KMS-11 (cell line): ENCODE results near the gene SPIRE2.
A peak's percentile ranks its signal among the peaks of the same experiment; 100 is the strongest.
"Not testable (repeated sequence)": the region's sequence is repeated elsewhere in the genome, so short reads cannot be mapped to it uniquely, and the experiment has no call there.

Experiments
- H2AFZ ChIP-seq: fragments of 200-600 bp; sonication (generic); 2 replicates; pipeline ENCODE4 v1.6.1; 2016; ENCODE audit warnings: antibody characterized with exemption, mixed run types, low read depth
- H3K27ac ChIP-seq: fragments of 200-600 bp; sonication (generic); 2 replicates; pipeline ENCODE4 v1.6.1; 2016; ENCODE audit warnings: mild to moderate bottlenecking, mixed run types
- H3K27me3 ChIP-seq: fragments of 200-600 bp; sonication (generic); 2 replicates; pipeline ENCODE4 v1.6.1; 2017; ENCODE audit warnings: mild to moderate bottlenecking, low read depth, mixed run types, moderate library complexity; ENCODE audit not compliant: insufficient read depth
- H3K36me3 ChIP-seq: fragments of 200-600 bp; sonication (generic); 2 replicates; pipeline ENCODE4 v1.6.1; 2017; ENCODE audit warnings: mild to moderate bottlenecking, mixed run types; ENCODE audit not compliant: insufficient read depth
- H3K4me1 ChIP-seq: fragments of 200-600 bp; sonication (generic); 2 replicates; pipeline ENCODE4 v1.6.1; 2016; ENCODE audit warnings: mild to moderate bottlenecking, low read depth, mixed run types; ENCODE audit not compliant: poor library complexity, severe bottlenecking
- H3K4me2 ChIP-seq: fragments of 200-600 bp; sonication (generic); 2 replicates; pipeline ENCODE4 v1.7.0; 2016; ENCODE audit warnings: mild to moderate bottlenecking, mixed run types
- H3K4me3 ChIP-seq: fragments of 200-600 bp; sonication (generic); IDR thresholded peaks from 2 replicates; pipeline ENCODE4 v1.6.1; 2017; ENCODE audit warnings: low read depth, low read length, mixed read lengths; ENCODE audit not compliant: insufficient read depth
- H3K79me2 ChIP-seq: fragments of 200-600 bp; sonication (generic); 2 replicates; pipeline ENCODE4 v1.6.1; 2016; ENCODE audit warnings: low read depth, mixed run types; ENCODE audit not compliant: insufficient read depth
- H3K9ac ChIP-seq: fragments of 200-600 bp; sonication (generic); 2 replicates; pipeline ENCODE4 v1.6.1; 2016; ENCODE audit warnings: mild to moderate bottlenecking, mixed run types
- H4K20me1 ChIP-seq: fragments of 200-600 bp; sonication (generic); 2 replicates; pipeline ENCODE4 v1.6.1; 2016; ENCODE audit warnings: mild to moderate bottlenecking, mixed run types; ENCODE audit not compliant: insufficient read depth
- CTCF ChIP-seq: fragments of 200-600 bp; sonication (generic); conservative IDR thresholded peaks from 2 replicates; pipeline ENCODE4 v1.6.1; 2017; ENCODE audit warnings: low read depth, mild to moderate bottlenecking, antibody characterized with exemption, low read length, moderate library complexity, mixed read lengths

The SPIRE2 gene

GRCh38 chr16:89912627-89913026 lies 84.4 kb downstream of the SPIRE2 start:
- Histone ChIP-seq H3K27ac (no peak overlapping the region), H4K20me1 (no peaks in the 10 kb centered on the region), H3K4me3 (no peak overlapping the region), H3K4me2 (no peak overlapping the region), H2AFZ (no peak overlapping the region), H3K4me1 (peaks cover 19% of the 10 kb centered on the region), H3K9ac (no peak overlapping the region), H3K79me2 (no peaks in the 10 kb centered on the region), H3K27me3 (no peaks in the 10 kb centered on the region), H3K36me3 (no peaks in the 10 kb centered on the region)
- no peak for TF ChIP-seq CTCF

GRCh38 chr16:89913408-89914387 lies 85.4 kb downstream of the SPIRE2 start:
- no peak for TF ChIP-seq CTCF
- Histone ChIP-seq H3K27ac (no peak overlapping the region), H3K4me3 (no peak overlapping the region), H3K4me2 (no peak overlapping the region), H3K4me1 (peaks cover 29% of the 10 kb centered on the region), H2AFZ (no peak overlapping the region), H4K20me1 (no peaks in the 10 kb centered on the region), H3K9ac (no peak overlapping the region), H3K36me3 (no peaks in the 10 kb centered on the region), H3K27me3 (no peaks in the 10 kb centered on the region), H3K79me2 (no peaks in the 10 kb centered on the region)

GRCh38 chr16:89914642-89915285 lies 86.5 kb downstream of the SPIRE2 start:
- not testable (repeated sequence) for H2AFZ ChIP-seq, H3K36me3 ChIP-seq, H3K4me3 ChIP-seq, H3K27ac ChIP-seq, H3K79me2 ChIP-seq, H3K9ac ChIP-seq, H3K4me2 ChIP-seq, H4K20me1 ChIP-seq, H3K27me3 ChIP-seq
- peaks cover 33% of the 10 kb centered on the region for H3K4me1 ChIP-seq

- Histone ChIP-seq H3K9ac (no peak overlapping the region), H3K4me1 (peaks cover 35% of the 10 kb centered on the region), H2AFZ (no peak overlapping the region), H3K79me2 (no peaks in the 10 kb centered on the region), H3K27ac (no peak overlapping the region), H3K4me3 (no peak overlapping the region), H3K4me2 (peak overlapping the region; percentile 13; the same call in 1 of the 2 replicates), H3K36me3 (no peaks in the 10 kb centered on the region), H3K27me3 (no peaks in the 10 kb centered on the region; the same call in 1 of the 2 replicates), H4K20me1 (no peaks in the 10 kb centered on the region)
- no peak for TF ChIP-seq CTCF
Observed at GRCh38 chr16:89915303-89916232, 87.3 kb downstream of the SPIRE2 start.
